GM21360 (cell line): ENCODE data around the gene GFPT1.
"Not testable (repeated sequence)": the region's sequence is repeated elsewhere in the genome, so short reads cannot be mapped to it uniquely, and the experiment has no call there.

Experiments used
- ATAC-seq: cut with Tn5 transposase; IDR thresholded peaks from one replicate; pipeline ENCODE4 v1.9.1; 2021; ENCODE audit warnings: mild to moderate bottlenecking, moderate library complexity; ENCODE audit not compliant: unreplicated experiment

The GFPT1 gene

GRCh38 chr2:69384618-69385081 lies 2.4 kb downstream of the GFPT1 start:
- ATAC-seq, result no peak

- no peak for ATAC-seq
Measured at GRCh38 chr2:69383176-69383812, 3.7 kb downstream of the GFPT1 start.

- no peak for ATAC-seq
Measured at GRCh38 chr2:69382547-69382946, 4.5 kb downstream of the GFPT1 start.

GRCh38 chr2:69381337-69381737 lies 5.7 kb downstream of the GFPT1 start:
- no peak for ATAC-seq

- ATAC-seq, result no peak
Measured at GRCh38 chr2:69380072-69380917, 6.7 kb downstream of the GFPT1 start.

- no peak for ATAC-seq
Measured at GRCh38 chr2:69376403-69376802, 10.6 kb downstream of the GFPT1 start.

GRCh38 chr2:69375494-69376353 lies 11.3 kb downstream of the GFPT1 start:
- no peak for ATAC-seq

- ATAC-seq, result no peak
Measured at GRCh38 chr2:69372767-69373166, 14.3 kb downstream of the GFPT1 start.

GRCh38 chr2:69369802-69370201 lies 17.2 kb downstream of the GFPT1 start:
- no peak for ATAC-seq

GRCh38 chr2:69368588-69368987 lies 18.4 kb downstream of the GFPT1 start:
- ATAC-seq, result no peak

- no peak for ATAC-seq
Measured at GRCh38 chr2:69359371-69359770, 27.7 kb downstream of the GFPT1 start.

GRCh38 chr2:69358914-69359313 lies 28.1 kb downstream of the GFPT1 start:
- ATAC-seq, result no peak

- ATAC-seq, result no peak
Measured at GRCh38 chr2:69356471-69356870, 30.6 kb downstream of the GFPT1 start.

- not testable (repeated sequence) for ATAC-seq
Measured at GRCh38 chr2:69354976-69355375, 32.1 kb downstream of the GFPT1 start.

GRCh38 chr2:69353360-69353759 lies 33.7 kb downstream of the GFPT1 start:
- ATAC-seq, result no peak

GRCh38 chr2:69348781-69349180 lies 38.2 kb downstream of the GFPT1 start:
- no peak for ATAC-seq

- no peak for ATAC-seq
Measured at GRCh38 chr2:69345434-69345833, 41.6 kb downstream of the GFPT1 start.

- no peak for ATAC-seq
Measured at GRCh38 chr2:69344305-69344704, 42.7 kb downstream of the GFPT1 start.

GRCh38 chr2:69340101-69340775 lies 46.8 kb downstream of the GFPT1 start:
- ATAC-seq, result no peak

GRCh38 chr2:69335311-69335710 lies 51.7 kb downstream of the GFPT1 start:
- ATAC-seq, result no peak

- ATAC-seq, result no peak
Measured at GRCh38 chr2:69333352-69333751, 53.7 kb downstream of the GFPT1 start.
